Endodermal cell (in vitro differentiated cells): ENCODE data around the gene NDRG2. TPM values are rescaled to one million over a fixed set of nuclear protein-coding genes. Genes with fewer than 3 reads are reported as not detected.

Experiments
- DNase-seq: peaks from one replicate; pipeline ENCODE4 v3.0.0-alpha.2; 2017
- H3K27ac ChIP-seq: 2 replicates; pipeline ENCODE4 v1.5.1; 2013; ENCODE audit warnings: mild to moderate bottlenecking, low read depth, low read length, moderate library complexity
- H3K27me3 ChIP-seq: 2 replicates; pipeline ENCODE4 v1.6.1; 2013; ENCODE audit warnings: mild to moderate bottlenecking, low read length, moderate library complexity; ENCODE audit not compliant: insufficient read depth, control insufficient read depth, poor library complexity, severe bottlenecking
- H3K36me3 ChIP-seq: 2 replicates; pipeline ENCODE4 v1.7.0; 2013; ENCODE audit warnings: mild to moderate bottlenecking, low read length, moderate library complexity; ENCODE audit not compliant: control insufficient read depth, insufficient read depth
- H3K4me1 ChIP-seq: one replicate; pipeline ENCODE4 v1.7.0; 2013; ENCODE audit warnings: low read length; ENCODE audit not compliant: control insufficient read depth, insufficient read depth
- H3K4me3 ChIP-seq: 2 replicates; pipeline ENCODE4 v1.5.1; 2013; ENCODE audit warnings: mild to moderate bottlenecking, low read length, moderate library complexity
- H3K9ac ChIP-seq: 2 replicates; pipeline ENCODE4 v1.6.1; 2013; ENCODE audit warnings: mild to moderate bottlenecking, low read length, moderate library complexity; ENCODE audit not compliant: poor library complexity, severe bottlenecking; ENCODE audit errors: extremely low read depth
- H3K9me3 ChIP-seq: 2 replicates; pipeline ENCODE4 v1.6.1; 2013; ENCODE audit warnings: mild to moderate bottlenecking, low read length, moderate library complexity; ENCODE audit not compliant: control insufficient read depth
- H3K27ac Mint-ChIP-seq: 2 replicates; pipeline ENCODE4 v1.8.0; 2020; ENCODE audit warnings: mixed read lengths
- H3K27me3 Mint-ChIP-seq: 2 replicates; pipeline ENCODE4 v1.8.0; 2021; ENCODE audit warnings: mild to moderate bottlenecking, mixed read lengths; ENCODE audit not compliant: insufficient read depth
- H3K36me3 Mint-ChIP-seq: 2 replicates; pipeline ENCODE4 v1.8.0; 2020; ENCODE audit warnings: low read depth, mixed read lengths
- H3K4me1 Mint-ChIP-seq: 2 replicates; pipeline ENCODE4 v1.8.0; 2020; ENCODE audit warnings: mixed read lengths
- H3K4me3 Mint-ChIP-seq: 2 replicates; pipeline ENCODE4 v1.8.0; 2020; ENCODE audit warnings: mild to moderate bottlenecking, moderate library complexity, mixed read lengths
- H3K9me3 Mint-ChIP-seq: 2 replicates; pipeline ENCODE4 v1.8.0; 2020; ENCODE audit warnings: mild to moderate bottlenecking, mixed read lengths
- WGBS, 2 experiments: methylation state at CpG; one replicate each; pipeline versions ENCODE4 v1.1.5 to v1.1.7; 2013; ENCODE audit warnings: missing lambda C conversion rate in 2 of 2, mixed read lengths in 1 of 2; ENCODE audit not compliant: insufficient coverage in 1 of 2, insufficient read length in 1 of 2; 5-methylcytosine and 5-hydroxymethylcytosine counted together
- total RNA-seq, 2 donors: library from RNA; stranded (reverse); fragmentation: NEBNext Ultra II Directional in 1 of 2; extraction: Animal tissue kit (Norgen Biotek cat#: 25700) in 1 of 2; gene quantifications; 2 replicates in 1 of 2; 3 replicates in 1 of 2; pipeline ENCODE4 v1.2.1, GENCODE V29; 2021
- TF ChIP-seq, protein P1 (sequence below): fragments of 200-600 bp; sonication (generic); conservative IDR thresholded peaks from 2 replicates; pipeline ENCODE4 v1.5.0; 2021; ENCODE audit warnings: antibody characterized with exemption, mild to moderate bottlenecking

Gene NDRG2
- total RNA-seq, 2 donors from 2014 or later = 46.3 to 52.8 TPM

GRCh38 chr14:21029917-21030316 lies 5.1 kb upstream of the NDRG2 start, which contains the start of gene TPPP2:
TPPP2 (plus strand) TSS chr14:21030217; CDS start chr14:21030582, 365 bp downstream.
- TF ChIP-seq, protein P1, sequence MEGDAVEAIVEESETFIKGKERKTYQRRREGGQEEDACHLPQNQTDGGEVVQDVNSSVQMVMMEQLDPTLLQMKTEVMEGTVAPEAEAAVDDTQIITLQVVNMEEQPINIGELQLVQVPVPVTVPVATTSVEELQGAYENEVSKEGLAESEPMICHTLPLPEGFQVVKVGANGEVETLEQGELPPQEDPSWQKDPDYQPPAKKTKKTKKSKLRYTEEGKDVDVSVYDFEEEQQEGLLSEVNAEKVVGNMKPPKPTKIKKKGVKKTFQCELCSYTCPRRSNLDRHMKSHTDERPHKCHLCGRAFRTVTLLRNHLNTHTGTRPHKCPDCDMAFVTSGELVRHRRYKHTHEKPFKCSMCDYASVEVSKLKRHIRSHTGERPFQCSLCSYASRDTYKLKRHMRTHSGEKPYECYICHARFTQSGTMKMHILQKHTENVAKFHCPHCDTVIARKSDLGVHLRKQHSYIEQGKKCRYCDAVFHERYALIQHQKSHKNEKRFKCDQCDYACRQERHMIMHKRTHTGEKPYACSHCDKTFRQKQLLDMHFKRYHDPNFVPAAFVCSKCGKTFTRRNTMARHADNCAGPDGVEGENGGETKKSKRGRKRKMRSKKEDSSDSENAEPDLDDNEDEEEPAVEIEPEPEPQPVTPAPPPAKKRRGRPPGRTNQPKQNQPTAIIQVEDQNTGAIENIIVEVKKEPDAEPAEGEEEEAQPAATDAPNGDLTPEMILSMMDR = no peak
- WGBS, 2 experiments = 97 to 100% methylated on average over 1 to 4 of the region's 5 CpGs
- Mint-ChIP-seq H3K4me1 (peaks cover 15% of the 10 kb centered on the region), H3K27ac (no peak within 1 kb of the TSS), H3K27me3 (peaks cover 30% of the 10 kb centered on the region), H3K4me3 (no peak within 1 kb of the TSS), H3K9me3 (no peaks in the 10 kb centered on the region), H3K36me3 (no peaks in the 10 kb centered on the region)
- H3K4me3 ChIP-seq = no peak within 1 kb of the TSS
- H3K4me1 ChIP-seq = no peaks in the 10 kb centered on the region
- H3K9me3 ChIP-seq = no peaks in the 10 kb centered on the region
- H3K27me3 ChIP-seq = no peaks in the 10 kb centered on the region
- no peak for DNase-seq
- H3K36me3 ChIP-seq = no peaks in the 10 kb centered on the region
- no peak within 1 kb of the TSS for H3K27ac ChIP-seq
- H3K9ac ChIP-seq = no peak within 1 kb of the TSS

GRCh38 chr14:21026988-21027315 lies 2.1 kb upstream of the NDRG2 start:
- H3K4me3 Mint-ChIP-seq = peak overlapping the region; percentile 28
- peaks cover 4% of the 10 kb centered on the region for H3K36me3 Mint-ChIP-seq
- H3K4me1 Mint-ChIP-seq = peaks cover 39% of the 10 kb centered on the region
- Histone ChIP-seq H3K4me3 (no peak overlapping the region), H3K4me1 (no peaks in the 10 kb centered on the region), H3K27ac (no peak overlapping the region), H3K36me3 (no peaks in the 10 kb centered on the region), H3K9me3 (no peaks in the 10 kb centered on the region), H3K27me3 (peaks cover 11% of the 10 kb centered on the region), H3K9ac (no peak overlapping the region)
- peaks cover 30% of the 10 kb centered on the region for H3K27me3 Mint-ChIP-seq
- 57 to 65% methylated on average over 2 to 3 of the region's 3 CpGs for whole genome bisulfite sequencing, 2 experiments
- peak; percentile 51 for DNase-seq
- no peaks in the 10 kb centered on the region for H3K9me3 Mint-ChIP-seq
- TF ChIP-seq, protein P1 = no peak
- no peak overlapping the region for H3K27ac Mint-ChIP-seq

DNA sequence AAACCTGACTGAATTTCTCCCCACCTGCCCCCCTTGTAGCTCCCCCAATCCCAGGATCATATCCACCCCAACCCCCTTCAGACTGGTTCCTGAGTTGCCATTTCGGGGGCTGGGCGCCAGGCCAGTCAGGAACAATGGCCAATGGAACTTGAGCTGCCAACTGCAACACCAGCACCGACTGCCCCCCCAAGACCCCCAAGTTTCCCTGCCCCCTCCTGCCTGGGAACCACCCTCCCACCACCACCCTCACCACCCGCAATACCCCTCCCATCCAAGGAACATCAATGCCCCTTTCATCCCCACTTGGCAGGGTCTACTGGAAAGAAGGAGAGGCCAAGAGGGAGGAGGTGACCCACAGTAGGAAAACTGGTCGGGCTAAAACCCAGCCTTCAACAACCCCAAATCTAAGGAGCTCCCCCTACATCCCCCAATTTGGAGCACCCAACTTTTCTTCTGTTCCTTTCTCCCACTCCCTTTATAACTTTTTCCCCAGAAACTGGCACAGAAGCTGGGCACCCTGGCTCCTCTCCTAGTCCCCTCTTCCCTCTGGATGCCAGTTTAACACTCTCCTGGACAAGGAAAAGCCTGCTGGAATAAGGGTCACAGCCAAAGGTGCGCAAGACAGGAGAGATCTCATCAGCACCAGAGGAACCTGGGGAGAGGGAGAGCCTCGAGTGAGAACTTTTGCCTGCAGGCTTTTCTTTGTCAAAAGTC lies 1.6 kb upstream of the NDRG2 start:
- Mint-ChIP-seq H3K4me3 (peak overlapping the region; percentile 65), H3K36me3 (peaks cover 9% of the 10 kb centered on the region), H3K9me3 (no peaks in the 10 kb centered on the region), H3K27me3 (peaks cover 33% of the 10 kb centered on the region), H3K27ac (no peak overlapping the region), H3K4me1 (peaks cover 39% of the 10 kb centered on the region)
- peaks cover 11% of the 10 kb centered on the region for H3K27me3 ChIP-seq
- DNase-seq = peak; percentile 55
- no peaks in the 10 kb centered on the region for H3K36me3 ChIP-seq
- TF ChIP-seq, protein P1 = no peak
- H3K4me3 ChIP-seq = peak overlapping the region; percentile 60
- no peaks in the 10 kb centered on the region for H3K4me1 ChIP-seq
- WGBS, 2 experiments = 64% methylated on average over 6 of the region's 7 CpGs; no CpG with 5 or more reads in 1 of the 2 experiments
- no peaks in the 10 kb centered on the region for H3K9me3 ChIP-seq
- no peak overlapping the region for H3K9ac ChIP-seq
- no peak overlapping the region for H3K27ac ChIP-seq
